Measurements from ENCODE around the gene ZFHX3. TPM values are rescaled to one million over a fixed set of nuclear protein-coding genes. Genes with fewer than 3 reads are reported as not detected.

The ZFHX3 gene
- total and polyA plus RNA-seq, 2 donors (not counting 3 experiments of a cell fraction or from before 2014, with no cell fraction given) = 3.7 to 18.8 TPM

- Histone ChIP-seq H3K9me1 (replicated peaks; ENCODE audit: control insufficient read depth, extremely low read depth, insufficient read depth, low read length) (no peaks in the 10 kb centered on the region), H3K9me3 (replicated peaks; ENCODE audit: control insufficient read depth, insufficient read depth, low read length) (no peaks in the 10 kb centered on the region), H3K27ac (ENCODE audit: insufficient read depth, low read depth, low read length) (no peak overlapping the region), H3K79me2 (ENCODE audit: control insufficient read depth, insufficient read depth, low read length) (peaks cover 31% of the 10 kb centered on the region), H2AFZ (ENCODE audit: low read depth, low read length) (no peak overlapping the region), H3K9ac (replicated peaks; ENCODE audit: extremely low read depth, insufficient read depth, low read length) (no peak overlapping the region), H4K20me1 (replicated peaks; ENCODE audit: control insufficient read depth, extremely low read depth, insufficient read depth, low read length) (no peaks in the 10 kb centered on the region), H3K4me2 (ENCODE audit: insufficient read depth, low read length) (no peak overlapping the region), H3K27me3 (ENCODE audit: control insufficient read depth in 2 of 2, insufficient read depth in 2 of 2, low read length in 2 of 2) (no peaks in the 10 kb centered on the region), H3K36me3 (ENCODE audit: control insufficient read depth in 2 of 2, extremely low read depth in 1 of 2, insufficient read depth in 2 of 2, low read length in 2 of 2) (no peaks in the 10 kb centered on the region), H3K4me3 (replicated peaks in 1 of 3; ENCODE audit: insufficient read depth in 1 of 3, low read depth in 1 of 3, low read length in 3 of 3) (no peak overlapping the region), H3K4me1 (ENCODE audit: control insufficient read depth, extremely low read depth, insufficient read depth, low read length) (peaks cover 16% of the 10 kb centered on the region)
- no peak for DNase-seq (ENCODE audit: low read depth, low spot score)
- no peak for FAIRE-seq
- POLR2A ChIA-PET = no interaction called here
- TF ChIP-seq CTCF (IDR thresholded peaks at IDR 0.05; ENCODE audit: extremely low read depth in 1 of 2, insufficient read depth in 1 of 2, low read depth in 1 of 2, low read length in 2 of 2) (no peak), EZH2 (IDR thresholded peaks at IDR 0.05; ENCODE audit: borderline replicate concordance, low read depth, low read length, severe bottlenecking) (no peak), MAX (IDR thresholded peaks at IDR 0.05; ENCODE audit: insufficient read depth, insufficient read length) (no peak), GATA2 (IDR thresholded peaks at IDR 0.05; ENCODE audit: insufficient read depth, insufficient read length, low read depth, low read length) (no peak), POLR2A (IDR thresholded peaks at IDR 0.05; ENCODE audit: low read depth, low read length) (no peak), POLR2AphosphoS5 (IDR thresholded peaks at IDR 0.05; ENCODE audit: insufficient read depth, low read depth, low read length) (no peak), MYC (IDR thresholded peaks at IDR 0.05; ENCODE audit: low read depth, low read length) (no peak), JUN (IDR thresholded peaks at IDR 0.05; ENCODE audit: borderline replicate concordance, insufficient read depth, insufficient read length, low read depth) (no peak), FOS (IDR thresholded peaks at IDR 0.05; ENCODE audit: borderline replicate concordance, insufficient read depth, low read length) (no peak)
- dilution Hi-C loops (cut with MboI; ENCODE audit: extremely low pct_ligation_motif_present, low sequenced_read_pairs) = no loop called here
- intact Hi-C loops (cut with micrococcal nuclease) = no loop called here
- BruUV-seq (replicated peaks) = no TSS peak
- CTCF ChIA-PET = interaction anchor here (1.2 to 1.7 kb wide), 4 partner anchors 9 to 179 kb away, joined by 3 to 5 read pairs (median 4); no protein-coding TSS in a partner anchor
Observed at GRCh38 chr16:73011926-73012325, 36.0 kb downstream of the ZFHX3 start.

Data from endothelial cell of umbilical vein (primary cell).